Bone marrow (tissue), 2 donors: ENCODE measurements around the gene CYB561A3.

Source experiments
- DNase-seq, 2 donors: peaks; one replicate each; lab custom pipeline; 2025; lab: John Stamatoyannopoulos, UW

Gene CYB561A3

DNA sequence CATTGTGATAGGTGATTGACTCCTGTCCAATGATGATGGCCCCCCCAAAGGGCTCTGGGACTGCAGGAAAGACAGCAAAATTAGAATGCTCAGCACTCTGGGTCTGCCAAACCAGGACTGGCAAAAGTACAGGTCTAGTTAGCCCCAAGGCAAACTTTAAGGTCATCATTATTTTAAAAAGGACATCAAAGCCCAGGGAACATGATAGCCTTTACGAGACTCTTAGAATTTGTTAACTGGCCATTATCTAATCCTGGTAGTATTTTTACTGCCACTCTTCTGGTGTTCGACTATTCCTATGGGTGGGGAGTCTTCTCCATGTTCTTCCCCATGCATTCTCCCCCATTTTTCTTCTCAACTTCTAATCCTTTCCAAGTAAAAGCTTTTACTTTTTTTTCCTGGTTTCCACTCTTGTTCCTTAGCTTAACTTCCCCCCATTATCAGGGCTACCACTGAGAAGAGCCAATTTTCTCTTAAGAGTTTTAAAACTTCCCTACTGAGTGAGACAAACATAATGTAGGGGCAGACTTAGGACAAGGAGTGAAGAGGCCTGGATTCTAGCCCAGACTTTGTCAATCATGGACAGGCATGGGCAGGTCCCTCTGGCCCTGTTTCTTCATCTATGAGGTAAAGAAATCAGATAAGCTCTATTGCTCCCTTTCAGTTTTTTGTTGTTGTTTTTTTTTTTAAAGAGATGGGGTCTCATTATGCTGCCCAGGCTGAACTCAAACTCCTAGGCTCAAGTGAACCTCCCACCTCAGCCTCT lies 35.9 kb downstream of the CYB561A3 start:
- no peak for DNase-seq

DNA sequence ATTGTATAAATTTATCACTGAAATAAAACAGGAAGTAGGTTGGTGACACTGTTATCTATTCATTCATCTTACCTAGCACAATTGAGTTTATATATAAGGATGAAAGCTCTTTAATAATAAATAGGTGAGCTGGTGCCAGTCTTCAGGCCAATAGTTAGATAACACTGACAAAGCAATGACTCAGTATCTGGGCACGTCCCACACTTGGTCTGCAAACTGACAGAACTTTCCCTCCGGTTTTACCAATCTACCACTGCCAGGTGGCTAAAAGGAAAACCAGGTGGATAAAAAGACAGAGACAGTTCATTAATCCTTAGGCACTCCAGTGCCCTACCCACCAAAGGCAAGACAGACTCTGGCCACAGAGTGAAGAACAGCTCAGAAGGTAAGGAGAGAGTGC lies 46.4 kb downstream of the CYB561A3 start:
- no peak for DNase-seq

DNA sequence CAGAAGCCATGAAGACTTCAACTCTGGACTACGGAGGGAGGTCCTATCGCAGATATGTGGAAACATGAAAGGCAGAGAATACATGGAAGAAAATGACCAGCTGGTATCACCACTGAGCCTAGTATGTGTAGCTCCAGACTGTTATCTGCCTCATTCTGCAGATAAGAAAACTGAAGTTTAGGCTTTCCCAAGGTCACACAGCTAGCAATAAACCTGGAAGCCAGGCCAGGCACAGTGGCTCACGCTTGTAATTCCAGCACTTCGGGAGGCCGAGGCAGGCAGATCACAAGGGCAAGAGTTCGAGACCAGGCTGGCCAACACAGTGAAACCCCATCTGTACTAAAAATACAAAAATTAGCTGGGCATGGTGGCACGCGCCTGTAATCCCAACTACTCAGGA lies 50.9 kb downstream of the CYB561A3 start:
- no peak for DNase-seq

DNA sequence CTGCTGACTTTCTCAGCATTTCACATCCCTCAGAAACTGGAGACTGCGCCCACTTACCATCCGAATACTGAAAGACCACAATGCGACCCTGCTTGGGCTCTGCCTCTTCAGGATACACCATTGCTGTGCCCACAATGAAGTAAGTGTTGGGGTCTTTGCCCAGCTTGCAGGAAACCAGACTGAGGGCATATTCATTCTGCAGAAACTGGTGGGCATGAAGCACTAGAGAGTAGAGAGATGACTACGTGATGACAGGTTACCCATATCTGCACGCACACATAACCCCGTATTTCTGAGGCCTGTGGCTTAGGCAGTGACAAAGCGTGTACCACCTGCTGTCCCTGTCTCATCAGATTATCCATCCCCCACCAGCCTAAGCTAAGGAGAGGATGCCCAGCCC lies 51.9 kb downstream of the CYB561A3 start:
- no peak for DNase-seq

DNA sequence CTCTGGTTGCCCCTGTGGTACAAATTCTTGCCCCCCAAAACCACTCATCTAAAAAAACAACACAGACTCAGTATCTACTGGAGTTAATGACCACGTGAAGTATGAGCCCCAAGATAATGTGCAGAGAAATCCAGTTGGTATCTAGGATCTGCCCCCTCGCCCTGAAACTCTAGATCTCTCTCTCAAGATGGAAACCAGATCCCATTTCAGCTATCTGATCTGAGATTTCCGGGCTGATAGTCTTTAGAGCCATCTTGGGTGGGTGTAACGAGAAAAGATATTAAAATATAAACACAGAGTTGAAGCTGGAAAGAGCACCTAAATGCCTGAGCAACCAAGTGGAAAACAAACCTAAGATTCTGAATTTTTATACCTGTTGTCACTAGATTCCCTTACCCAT lies 52.5 kb downstream of the CYB561A3 start:
- DNase-seq, result no peak

DNA sequence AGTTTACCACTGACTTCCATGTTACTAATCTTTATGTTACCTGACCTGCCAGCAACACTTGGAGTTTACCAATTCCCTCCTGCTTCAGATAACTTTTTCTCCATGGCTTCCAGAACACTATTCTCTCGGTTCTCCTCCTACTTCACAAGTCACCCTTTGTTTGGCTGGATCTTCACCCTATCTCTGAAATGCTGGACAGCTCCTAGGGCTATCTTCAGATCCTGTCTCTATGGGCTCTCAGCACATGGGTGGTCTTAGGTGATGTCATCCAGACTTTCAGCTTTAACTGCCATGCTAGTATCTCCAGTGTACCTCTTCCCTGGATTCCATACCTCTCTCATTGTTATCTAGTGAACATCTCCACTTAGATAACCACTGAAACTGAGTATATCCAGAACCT lies 54.3 kb downstream of the CYB561A3 start:
- no peak for DNase-seq

GRCh38 chr11:61306221-61306620 lies 55.5 kb downstream of the CYB561A3 start:
- no peak for DNase-seq

GRCh38 chr11:61305417-61305816 lies 56.3 kb downstream of the CYB561A3 start:
- no peak for DNase-seq

GRCh38 chr11:61303725-61304124 lies 58.0 kb downstream of the CYB561A3 start:
- no peak for DNase-seq

DNA sequence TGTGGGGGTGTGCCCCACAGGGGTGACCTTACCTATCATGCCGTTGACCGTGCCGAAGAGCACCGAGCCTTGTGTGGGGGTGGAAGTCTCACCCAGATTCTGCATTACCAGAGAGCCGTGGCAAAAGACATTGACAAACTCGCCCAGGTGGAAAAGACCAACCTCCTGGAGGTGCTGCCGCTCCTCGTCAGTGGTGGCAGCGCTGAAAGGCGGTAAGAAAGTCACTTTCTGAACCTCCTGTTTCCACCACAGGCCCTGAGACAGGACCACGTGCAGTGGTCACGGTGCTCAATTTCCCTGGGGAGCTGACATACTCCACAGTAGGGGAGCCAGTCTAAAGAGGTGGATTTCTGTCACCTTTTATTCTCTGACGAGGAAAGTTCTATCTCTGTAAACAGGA lies 59.1 kb downstream of the CYB561A3 start:
- no peak for DNase-seq
